Mesothelial cell of epicardium (in vitro differentiated cells): ENCODE measurements around the gene OR2A25. TPM values are rescaled to one million over a fixed set of nuclear protein-coding genes. Genes with fewer than 3 reads are reported as not detected.

Source experiments
- DNase-seq, 2 experiments: peaks; one replicate each; pipeline ENCODE4 v3.0.0; 2021; ENCODE audit warnings: low spot score in 2 of 2; ENCODE audit not compliant: unreplicated experiment in 2 of 2
- H3K27ac Mint-ChIP-seq: 2 replicates; pipeline ENCODE4 v1.8.0; 2021; ENCODE audit warnings: mixed read lengths
- H3K27me3 Mint-ChIP-seq: 2 replicates; pipeline ENCODE4 v1.8.0; 2021; ENCODE audit warnings: low read depth, mixed read lengths
- H3K36me3 Mint-ChIP-seq: 2 replicates; pipeline ENCODE4 v1.8.0; 2021; ENCODE audit warnings: mixed read lengths
- H3K4me1 Mint-ChIP-seq: 2 replicates; pipeline ENCODE4 v1.8.0; 2021; ENCODE audit warnings: mixed read lengths
- H3K4me3 Mint-ChIP-seq: 2 replicates; pipeline ENCODE4 v1.8.0; 2021; ENCODE audit warnings: mild to moderate bottlenecking, moderate library complexity, mixed read lengths
- H3K9me3 Mint-ChIP-seq: 2 replicates; pipeline ENCODE4 v1.8.0; 2021; ENCODE audit warnings: mixed read lengths
- total RNA-seq: library from RNA; stranded (reverse); gene quantifications from 3 replicates; pipeline ENCODE4 v1.2.1, GENCODE V29; 2021
- TF ChIP-seq, protein P1 (sequence below): fragments of 200-600 bp; sonication (generic); IDR thresholded peaks from one replicate; pipeline ENCODE4 v1.5.0; 2021; ENCODE audit warnings: antibody characterized with exemption; ENCODE audit not compliant: unreplicated experiment

The OR2A25 gene
- total RNA-seq, 1 donor from 2014 or later: not detected

- no peak for DNase-seq
- Mint-ChIP-seq H3K27ac (no peak overlapping the region), H3K4me1 (no peaks in the 10 kb centered on the region), H3K36me3 (no peaks in the 10 kb centered on the region), H3K9me3 (peaks cover 2% of the 10 kb centered on the region), H3K27me3 (peaks cover 4% of the 10 kb centered on the region), H3K4me3 (no peak overlapping the region)
- TF ChIP-seq, protein P1, sequence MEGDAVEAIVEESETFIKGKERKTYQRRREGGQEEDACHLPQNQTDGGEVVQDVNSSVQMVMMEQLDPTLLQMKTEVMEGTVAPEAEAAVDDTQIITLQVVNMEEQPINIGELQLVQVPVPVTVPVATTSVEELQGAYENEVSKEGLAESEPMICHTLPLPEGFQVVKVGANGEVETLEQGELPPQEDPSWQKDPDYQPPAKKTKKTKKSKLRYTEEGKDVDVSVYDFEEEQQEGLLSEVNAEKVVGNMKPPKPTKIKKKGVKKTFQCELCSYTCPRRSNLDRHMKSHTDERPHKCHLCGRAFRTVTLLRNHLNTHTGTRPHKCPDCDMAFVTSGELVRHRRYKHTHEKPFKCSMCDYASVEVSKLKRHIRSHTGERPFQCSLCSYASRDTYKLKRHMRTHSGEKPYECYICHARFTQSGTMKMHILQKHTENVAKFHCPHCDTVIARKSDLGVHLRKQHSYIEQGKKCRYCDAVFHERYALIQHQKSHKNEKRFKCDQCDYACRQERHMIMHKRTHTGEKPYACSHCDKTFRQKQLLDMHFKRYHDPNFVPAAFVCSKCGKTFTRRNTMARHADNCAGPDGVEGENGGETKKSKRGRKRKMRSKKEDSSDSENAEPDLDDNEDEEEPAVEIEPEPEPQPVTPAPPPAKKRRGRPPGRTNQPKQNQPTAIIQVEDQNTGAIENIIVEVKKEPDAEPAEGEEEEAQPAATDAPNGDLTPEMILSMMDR: no peak
Measured at GRCh38 chr7:144113651-144114050, 44.0 kb downstream of the OR2A25 start.

GRCh38 chr7:144118341-144118740 is 48.7 kb downstream of the OR2A25 start:
- Mint-ChIP-seq H3K9me3 (peaks cover 6% of the 10 kb centered on the region), H3K4me3 (no peak overlapping the region), H3K4me1 (no peaks in the 10 kb centered on the region), H3K27me3 (peaks cover 11% of the 10 kb centered on the region), H3K36me3 (no peaks in the 10 kb centered on the region), H3K27ac (no peak overlapping the region)
- DNase-seq: no peak
- TF ChIP-seq, protein P1: no peak

DNA sequence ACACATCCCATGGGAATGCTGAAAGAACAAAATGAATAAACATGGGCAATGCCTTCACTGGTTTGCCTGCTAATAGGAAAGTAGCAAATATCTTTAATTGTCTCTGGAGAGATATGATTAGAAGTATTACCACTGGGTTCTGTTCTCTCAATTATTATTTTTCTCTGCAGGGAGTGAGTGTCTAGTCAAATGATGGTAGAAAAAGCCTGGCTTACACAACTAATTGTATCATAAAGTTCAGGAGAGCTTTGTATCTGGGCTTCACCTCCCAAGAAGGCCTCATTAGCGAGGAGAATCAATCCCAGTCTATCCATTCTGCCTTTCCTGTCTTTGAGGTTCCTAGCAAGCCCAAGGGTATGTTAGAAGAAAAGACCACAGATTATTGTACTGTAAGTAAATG is 53.3 kb downstream of the OR2A25 start, which contains the start of gene OR2A14:
Gene OR2A14 (plus strand): TSS at position 301 of the 400 bp plus-strand sequence. CDS start 5,937 bp downstream, outside the sequence.
- TF ChIP-seq, protein P1: no peak
- Mint-ChIP-seq H3K27me3 (peaks cover 12% of the 10 kb centered on the region), H3K27ac (no peak within 1 kb of the TSS), H3K4me3 (no peak within 1 kb of the TSS), H3K4me1 (no peaks in the 10 kb centered on the region), H3K36me3 (no peaks in the 10 kb centered on the region), H3K9me3 (peaks cover 6% of the 10 kb centered on the region)
- DNase-seq: no peak

Other genes with a start within 250 kb of the OR2A25 start
- gene TCAF1, start 167.6 kb upstream of the OR2A25 start, total RNA-seq: 101 to 105 TPM (median 103 TPM) in 3 replicates
- gene OR2F2, start 134.6 kb upstream of the OR2A25 start, total RNA-seq: not detected in 3 replicates
- gene OR2F1, start 115.0 kb upstream of the OR2A25 start, total RNA-seq: 0.11 TPM in 1 of 3 replicates, not detected in the others
- gene OR6B1, start 69.5 kb upstream of the OR2A25 start, total RNA-seq: not detected in 3 replicates
- not detected in 3 replicates for gene OR2A5, start 20.9 kb upstream of the OR2A25 start, total RNA-seq
- gene OR2A12, start 16.5 kb downstream of the OR2A25 start, total RNA-seq: not detected in 3 replicates
- not detected in 3 replicates for gene OR2A2, start 39.8 kb downstream of the OR2A25 start, total RNA-seq
- not detected in 3 replicates for gene OR2A14, start 53.4 kb downstream of the OR2A25 start, total RNA-seq
- 3.1 to 5.5 TPM (median 5.4 TPM) in 3 replicates for gene CTAGE4, start 113.7 kb downstream of the OR2A25 start, total RNA-seq
- 14.9 to 15.9 TPM (median 15.0 TPM) in 3 replicates for gene ARHGEF35, start 126.0 kb downstream of the OR2A25 start, total RNA-seq
- gene OR2A42, start 169.8 kb downstream of the OR2A25 start, total RNA-seq: 0.09 to 0.50 TPM (median 0.22 TPM) in 3 replicates
- gene OR2A7, start 195.0 kb downstream of the OR2A25 start, total RNA-seq: 10.8 to 11.3 TPM (median 11.1 TPM) in 3 replicates
- 4.5 to 6.4 TPM (median 6.2 TPM) in 3 replicates for gene CTAGE8, start 199.5 kb downstream of the OR2A25 start, total RNA-seq
- 0.24 to 0.27 TPM (median 0.27 TPM) in 3 replicates for gene OR2A1, start 242.6 kb downstream of the OR2A25 start, total RNA-seq